ENCODE results near the gene RAB29. TPM values are rescaled to one million over a fixed set of nuclear protein-coding genes. Genes with fewer than 3 reads are reported as not detected.

Gene RAB29
- polyA plus RNA-seq, 1 donor from 2014 or later: 0.40 TPM

DNA sequence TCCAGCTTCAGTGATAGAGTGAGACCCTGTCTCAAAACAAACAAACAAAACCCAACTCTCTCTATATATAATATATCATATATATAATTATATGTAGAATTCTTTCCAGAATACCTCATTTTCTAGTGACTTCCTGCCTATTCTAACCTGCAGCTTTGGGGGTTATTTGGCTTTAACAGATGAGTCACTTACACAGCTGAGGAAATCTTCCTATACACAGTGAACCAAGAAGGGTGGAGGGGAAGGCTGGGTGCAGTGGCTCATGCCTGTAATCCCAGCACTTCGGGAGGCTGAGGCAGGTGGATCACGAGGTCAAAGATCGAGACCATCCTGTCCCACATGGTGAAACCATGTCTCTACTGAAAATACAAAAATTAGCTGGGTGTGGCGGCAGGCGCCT lies 9.2 kb downstream of the RAB29 start:
- H3K9me3 ChIP-seq (ENCODE audit: low read length): no peaks in the 10 kb centered on the region
- no peak overlapping the region for H3K4me2 ChIP-seq (ENCODE audit: low read length)
- H3K9me2 ChIP-seq (ENCODE audit: insufficient read depth, low read length): no peaks in the 10 kb centered on the region
- H3K27ac ChIP-seq (ENCODE audit: low read length): no peak overlapping the region
- H3K27me3 ChIP-seq (ENCODE audit: insufficient read depth, low read depth, low read length): no peaks in the 10 kb centered on the region
- no peak overlapping the region for H3K9ac ChIP-seq (ENCODE audit: low read length)
- no peaks in the 10 kb centered on the region for H3F3A ChIP-seq (ENCODE audit: insufficient read depth, low read length, poor library complexity, severe bottlenecking)
- no peaks in the 10 kb centered on the region for H3K79me2 ChIP-seq (replicated peaks; ENCODE audit: insufficient read depth, low read length)
- TF ChIP-seq POLR2AphosphoS5 (IDR thresholded peaks at IDR 0.05) (no peak), EZH2 (IDR thresholded peaks at IDR 0.05; ENCODE audit: borderline replicate concordance, insufficient read depth, low read length, poor library complexity, severe bottlenecking) (no peak), SMC3 (conservative IDR thresholded peaks at IDR 0.05; ENCODE audit: poor library complexity) (no peak), TAF1 (IDR thresholded peaks at IDR 0.05; ENCODE audit: low read depth) (no peak), MXI1 (conservative IDR thresholded peaks at IDR 0.05; ENCODE audit: poor library complexity, severe bottlenecking) (no peak)
- TF ChIP-seq, protein P1, sequence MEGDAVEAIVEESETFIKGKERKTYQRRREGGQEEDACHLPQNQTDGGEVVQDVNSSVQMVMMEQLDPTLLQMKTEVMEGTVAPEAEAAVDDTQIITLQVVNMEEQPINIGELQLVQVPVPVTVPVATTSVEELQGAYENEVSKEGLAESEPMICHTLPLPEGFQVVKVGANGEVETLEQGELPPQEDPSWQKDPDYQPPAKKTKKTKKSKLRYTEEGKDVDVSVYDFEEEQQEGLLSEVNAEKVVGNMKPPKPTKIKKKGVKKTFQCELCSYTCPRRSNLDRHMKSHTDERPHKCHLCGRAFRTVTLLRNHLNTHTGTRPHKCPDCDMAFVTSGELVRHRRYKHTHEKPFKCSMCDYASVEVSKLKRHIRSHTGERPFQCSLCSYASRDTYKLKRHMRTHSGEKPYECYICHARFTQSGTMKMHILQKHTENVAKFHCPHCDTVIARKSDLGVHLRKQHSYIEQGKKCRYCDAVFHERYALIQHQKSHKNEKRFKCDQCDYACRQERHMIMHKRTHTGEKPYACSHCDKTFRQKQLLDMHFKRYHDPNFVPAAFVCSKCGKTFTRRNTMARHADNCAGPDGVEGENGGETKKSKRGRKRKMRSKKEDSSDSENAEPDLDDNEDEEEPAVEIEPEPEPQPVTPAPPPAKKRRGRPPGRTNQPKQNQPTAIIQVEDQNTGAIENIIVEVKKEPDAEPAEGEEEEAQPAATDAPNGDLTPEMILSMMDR (IDR thresholded peaks at IDR 0.05; ENCODE audit: poor library complexity, severe bottlenecking): no peak
- H2AFZ ChIP-seq (ENCODE audit: low read depth, low read length): no peak overlapping the region
- H3K36me3 ChIP-seq (ENCODE audit: insufficient read depth, low read length): no peaks in the 10 kb centered on the region
- no peaks in the 10 kb centered on the region for H4K20me1 ChIP-seq (ENCODE audit: insufficient read depth)
- no peak overlapping the region for H3K4me3 ChIP-seq (ENCODE audit: low read length)

DNA sequence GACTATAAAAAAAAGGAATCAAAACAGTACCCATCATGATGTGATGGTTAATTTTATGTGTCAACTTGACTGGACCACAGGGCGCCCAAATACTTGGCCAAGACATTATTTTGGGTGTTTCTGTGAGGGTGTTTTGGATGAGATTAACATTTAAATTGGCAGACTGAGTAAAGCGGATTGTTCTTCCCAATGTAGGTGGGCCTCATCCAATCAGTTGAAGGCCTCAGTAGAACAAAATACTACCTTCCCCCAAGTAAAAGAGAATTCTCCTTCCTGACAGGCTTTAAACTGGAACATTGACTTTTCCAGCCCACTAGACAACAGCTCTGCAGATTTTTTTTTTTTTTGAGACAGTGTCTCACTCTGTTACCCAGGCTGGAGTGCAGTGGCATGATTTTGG lies 10.7 kb downstream of the RAB29 start:
- Histone ChIP-seq H3K4me2 (ENCODE audit: low read length) (no peak overlapping the region), H2AFZ (ENCODE audit: low read depth, low read length) (no peak overlapping the region), H3K36me3 (ENCODE audit: insufficient read depth, low read length) (no peaks in the 10 kb centered on the region), H3K27ac (ENCODE audit: low read length) (no peak overlapping the region), H3K9me2 (ENCODE audit: insufficient read depth, low read length) (no peaks in the 10 kb centered on the region), H3K79me2 (replicated peaks; ENCODE audit: insufficient read depth, low read length) (no peaks in the 10 kb centered on the region), H3K4me3 (ENCODE audit: low read length) (no peak overlapping the region), H3K9ac (ENCODE audit: low read length) (no peak overlapping the region), H3F3A (ENCODE audit: insufficient read depth, low read length, poor library complexity, severe bottlenecking) (no peaks in the 10 kb centered on the region), H3K9me3 (ENCODE audit: low read length) (no peaks in the 10 kb centered on the region), H4K20me1 (ENCODE audit: insufficient read depth) (no peaks in the 10 kb centered on the region), H3K27me3 (ENCODE audit: insufficient read depth, low read depth, low read length) (no peaks in the 10 kb centered on the region)
- TF ChIP-seq EP300 (conservative IDR thresholded peaks at IDR 0.05; ENCODE audit: poor library complexity, severe bottlenecking): no peak
- no peak for TF ChIP-seq TAF1 (IDR thresholded peaks at IDR 0.05; ENCODE audit: low read depth)
- TF ChIP-seq RAD21 (conservative IDR thresholded peaks at IDR 0.05): no peak
- TF ChIP-seq, protein P1 (IDR thresholded peaks at IDR 0.05; ENCODE audit: poor library complexity, severe bottlenecking): no peak
- TF ChIP-seq, protein P2, sequence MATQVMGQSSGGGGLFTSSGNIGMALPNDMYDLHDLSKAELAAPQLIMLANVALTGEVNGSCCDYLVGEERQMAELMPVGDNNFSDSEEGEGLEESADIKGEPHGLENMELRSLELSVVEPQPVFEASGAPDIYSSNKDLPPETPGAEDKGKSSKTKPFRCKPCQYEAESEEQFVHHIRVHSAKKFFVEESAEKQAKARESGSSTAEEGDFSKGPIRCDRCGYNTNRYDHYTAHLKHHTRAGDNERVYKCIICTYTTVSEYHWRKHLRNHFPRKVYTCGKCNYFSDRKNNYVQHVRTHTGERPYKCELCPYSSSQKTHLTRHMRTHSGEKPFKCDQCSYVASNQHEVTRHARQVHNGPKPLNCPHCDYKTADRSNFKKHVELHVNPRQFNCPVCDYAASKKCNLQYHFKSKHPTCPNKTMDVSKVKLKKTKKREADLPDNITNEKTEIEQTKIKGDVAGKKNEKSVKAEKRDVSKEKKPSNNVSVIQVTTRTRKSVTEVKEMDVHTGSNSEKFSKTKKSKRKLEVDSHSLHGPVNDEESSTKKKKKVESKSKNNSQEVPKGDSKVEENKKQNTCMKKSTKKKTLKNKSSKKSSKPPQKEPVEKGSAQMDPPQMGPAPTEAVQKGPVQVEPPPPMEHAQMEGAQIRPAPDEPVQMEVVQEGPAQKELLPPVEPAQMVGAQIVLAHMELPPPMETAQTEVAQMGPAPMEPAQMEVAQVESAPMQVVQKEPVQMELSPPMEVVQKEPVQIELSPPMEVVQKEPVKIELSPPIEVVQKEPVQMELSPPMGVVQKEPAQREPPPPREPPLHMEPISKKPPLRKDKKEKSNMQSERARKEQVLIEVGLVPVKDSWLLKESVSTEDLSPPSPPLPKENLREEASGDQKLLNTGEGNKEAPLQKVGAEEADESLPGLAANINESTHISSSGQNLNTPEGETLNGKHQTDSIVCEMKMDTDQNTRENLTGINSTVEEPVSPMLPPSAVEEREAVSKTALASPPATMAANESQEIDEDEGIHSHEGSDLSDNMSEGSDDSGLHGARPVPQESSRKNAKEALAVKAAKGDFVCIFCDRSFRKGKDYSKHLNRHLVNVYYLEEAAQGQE (IDR thresholded peaks at IDR 0.05; ENCODE audit: borderline replicate concordance): no peak
- no peak for TF ChIP-seq EZH2 (IDR thresholded peaks at IDR 0.05; ENCODE audit: borderline replicate concordance, insufficient read depth, low read length, poor library complexity, severe bottlenecking)
- TF ChIP-seq SMC3 (conservative IDR thresholded peaks at IDR 0.05; ENCODE audit: poor library complexity): no peak
- TF ChIP-seq MXI1 (conservative IDR thresholded peaks at IDR 0.05; ENCODE audit: poor library complexity, severe bottlenecking): no peak

All from neural cell (in vitro differentiated cells).